ENCODE measurements around the gene ARL5C. TPM values are rescaled to one million over a fixed set of nuclear protein-coding genes. Genes with fewer than 3 reads are reported as not detected.
A peak's percentile ranks its signal among the peaks of the same experiment; 100 is the strongest.

The ARL5C gene
- polyA plus RNA-seq, 6 donors from 2014 or later = not detected

DNA sequence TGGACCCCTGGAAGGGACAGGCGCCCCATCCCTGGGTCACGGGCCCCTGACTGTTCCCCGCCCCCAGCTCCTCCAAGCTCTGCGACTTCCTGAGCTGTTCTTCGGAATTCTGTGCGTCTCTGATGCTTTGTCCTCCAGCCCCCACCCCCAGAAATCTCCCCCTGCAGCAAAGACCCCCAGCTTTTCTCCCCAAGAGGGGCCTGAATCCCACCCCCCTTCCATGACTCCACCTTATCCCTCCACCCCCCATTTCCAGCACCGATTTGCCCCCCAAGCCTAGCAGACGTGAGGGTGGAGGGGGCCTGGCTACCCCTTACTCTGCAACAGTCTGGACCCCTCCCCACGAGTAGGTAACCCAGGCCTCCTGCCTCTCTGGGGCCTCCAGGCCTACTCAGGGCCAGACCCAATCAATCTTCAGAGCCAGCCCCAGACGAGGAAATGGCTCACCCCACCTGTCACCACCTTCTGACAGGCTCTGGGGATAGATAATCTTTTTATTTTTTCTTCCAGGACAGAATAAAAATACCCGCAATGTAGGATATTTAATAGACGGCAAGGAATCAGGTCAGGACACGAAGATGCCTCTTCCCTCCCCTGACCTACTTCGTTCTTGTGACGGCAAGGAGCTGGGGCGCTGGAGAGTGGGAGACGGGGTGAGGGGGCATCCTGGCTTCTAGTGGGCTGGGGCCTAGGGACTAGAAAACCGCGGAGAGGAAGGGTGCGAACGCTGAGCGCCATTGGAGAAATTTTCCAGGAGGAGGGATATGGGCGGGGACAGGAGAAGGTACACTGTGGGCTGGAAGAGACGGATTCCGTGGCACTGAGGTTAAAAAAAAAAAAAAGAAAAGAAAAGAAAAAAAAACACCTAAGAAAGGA lies 13.8 kb downstream of the ARL5C start:
- Mint-ChIP-seq H3K4me1 (peaks cover 28 to 35% (median 30%) of the 10 kb centered on the region in 3 donors), H3K27me3 (peaks cover 40 to 50% (median 43%) of the 10 kb centered on the region in 3 donors), H3K36me3 (peaks cover 5 to 13% of the 10 kb centered on the region in 2 donors), H3K27ac (peak overlapping the region in 5 of 6 donors; percentile 73 to 100 (median 100)), H3K4me3 (peak overlapping the region; percentile 63 to 100 (median 98)), H3K9me3 (peaks cover 0 to 16% (median 0%) of the 10 kb centered on the region in 7 donors)
- ATAC-seq (ENCODE audit: low read depth in 2 of 2) (no peak), DNase-seq (no peak)

DNA sequence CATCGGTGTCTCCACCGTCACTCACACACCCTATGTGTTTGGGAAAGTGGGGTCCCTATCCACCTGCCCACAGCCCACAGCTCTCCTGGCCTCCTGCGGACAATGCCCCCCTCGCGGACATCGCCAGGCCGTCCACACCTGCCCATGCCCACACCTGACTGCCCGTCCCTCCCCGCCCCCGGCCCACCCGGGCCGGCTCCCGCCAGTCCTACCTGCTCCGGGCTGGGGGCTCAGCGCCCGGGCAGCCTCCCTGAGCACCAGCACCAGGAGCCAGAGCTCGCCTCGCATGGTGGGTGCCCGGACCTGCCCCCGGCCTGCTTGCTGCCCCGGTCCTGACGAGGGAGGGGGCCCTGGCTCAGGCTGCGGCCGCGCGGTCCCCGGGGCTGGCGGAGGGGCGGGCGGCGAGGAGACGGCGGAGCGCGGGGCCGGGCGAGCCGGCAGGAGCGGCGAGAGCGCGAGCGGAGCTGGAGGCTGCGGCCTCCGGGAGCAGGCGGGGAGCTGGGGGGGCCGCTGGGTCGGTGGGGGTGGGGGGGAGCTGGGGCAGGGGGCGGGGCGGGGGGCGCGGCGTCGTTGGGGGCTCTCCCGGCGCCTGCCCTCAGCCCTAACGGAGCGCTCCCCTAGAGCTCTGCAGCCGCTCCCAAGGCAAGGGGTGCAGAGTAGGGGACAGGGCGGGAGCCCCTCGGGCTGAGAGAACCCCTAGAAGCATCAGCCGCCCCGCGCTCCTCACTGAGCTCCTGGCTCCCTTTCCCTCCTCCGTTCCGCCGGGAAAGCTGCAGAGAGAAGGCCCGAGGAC lies 14.6 kb downstream of the ARL5C start, which contains the start of gene PLXDC1:
Gene PLXDC1, minus strand, starts transcription at position 488 of the 793 bp plus-strand sequence. Its CDS starts 200 bp downstream, at position 288.
- DNase-seq = peak; percentile 18
- Mint-ChIP-seq H3K27ac (peak within 1 kb of the TSS in 3 of 6 donors; percentile 100), H3K9me3 (peaks cover 0 to 16% (median 0%) of the 10 kb centered on the region in 7 donors), H3K36me3 (peaks cover 5 to 13% of the 10 kb centered on the region in 2 donors), H3K4me3 (peak within 1 kb of the TSS; percentile 80 to 100 (median 98)), H3K27me3 (peaks cover 41 to 52% (median 43%) of the 10 kb centered on the region in 3 donors), H3K4me1 (peaks cover 28 to 35% (median 30%) of the 10 kb centered on the region in 3 donors)
- ATAC-seq (ENCODE audit: low read depth in 2 of 2) = no peak

DNA sequence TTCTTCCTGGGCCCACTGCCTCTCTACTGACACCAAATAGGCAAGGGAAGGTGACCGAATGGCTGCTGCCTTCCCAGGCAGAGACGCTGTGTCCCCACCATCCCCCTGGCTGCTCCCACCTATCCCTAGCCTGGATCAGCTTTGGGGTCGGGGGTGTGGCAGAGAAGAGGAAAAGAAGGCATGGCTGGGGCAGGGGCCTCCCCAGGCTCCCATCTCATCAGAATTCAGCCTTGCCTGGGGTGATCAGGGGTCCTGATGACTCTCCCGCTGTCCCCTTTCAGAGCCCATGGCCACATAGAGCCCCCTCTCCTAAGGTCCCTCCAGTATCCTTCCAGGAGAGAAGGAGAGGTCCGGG lies 15.2 kb downstream of the ARL5C start:
- H3K27me3 Mint-ChIP-seq = peaks cover 43 to 52% (median 43%) of the 10 kb centered on the region in 3 donors

GRCh38 chr17:39150104-39150634 lies 15.8 kb downstream of the ARL5C start:
- DNase-seq = no peak
- peaks cover 48 to 52% (median 49%) of the 10 kb centered on the region in 3 donors for H3K27me3 Mint-ChIP-seq
- H3K4me3 Mint-ChIP-seq = peak overlapping the region in 7 of 8 donors; percentile 16 to 98 (median 52)
- peaks cover 0 to 16% (median 0%) of the 10 kb centered on the region in 7 donors for H3K9me3 Mint-ChIP-seq
- H3K4me1 Mint-ChIP-seq = peaks cover 28 to 35% (median 30%) of the 10 kb centered on the region in 3 donors
- H3K36me3 Mint-ChIP-seq = peaks cover 5 to 13% of the 10 kb centered on the region in 2 donors
- H3K27ac Mint-ChIP-seq = no peak overlapping the region
- ATAC-seq (ENCODE audit: low read depth in 2 of 2) = no peak

More for the DNA sequence above, 15.2 kb downstream of the ARL5C start:
- Mint-ChIP-seq H3K4me3 (peak overlapping the region; percentile 16 to 98 (median 80)), H3K27ac (no peak overlapping the region), H3K36me3 (peaks cover 5 to 13% of the 10 kb centered on the region in 2 donors), H3K4me1 (peaks cover 28 to 35% (median 30%) of the 10 kb centered on the region in 3 donors), H3K9me3 (peaks cover 0 to 16% (median 0%) of the 10 kb centered on the region in 7 donors)
- ATAC-seq (ENCODE audit: low read depth in 2 of 2) (no peak), DNase-seq (no peak)

DNA sequence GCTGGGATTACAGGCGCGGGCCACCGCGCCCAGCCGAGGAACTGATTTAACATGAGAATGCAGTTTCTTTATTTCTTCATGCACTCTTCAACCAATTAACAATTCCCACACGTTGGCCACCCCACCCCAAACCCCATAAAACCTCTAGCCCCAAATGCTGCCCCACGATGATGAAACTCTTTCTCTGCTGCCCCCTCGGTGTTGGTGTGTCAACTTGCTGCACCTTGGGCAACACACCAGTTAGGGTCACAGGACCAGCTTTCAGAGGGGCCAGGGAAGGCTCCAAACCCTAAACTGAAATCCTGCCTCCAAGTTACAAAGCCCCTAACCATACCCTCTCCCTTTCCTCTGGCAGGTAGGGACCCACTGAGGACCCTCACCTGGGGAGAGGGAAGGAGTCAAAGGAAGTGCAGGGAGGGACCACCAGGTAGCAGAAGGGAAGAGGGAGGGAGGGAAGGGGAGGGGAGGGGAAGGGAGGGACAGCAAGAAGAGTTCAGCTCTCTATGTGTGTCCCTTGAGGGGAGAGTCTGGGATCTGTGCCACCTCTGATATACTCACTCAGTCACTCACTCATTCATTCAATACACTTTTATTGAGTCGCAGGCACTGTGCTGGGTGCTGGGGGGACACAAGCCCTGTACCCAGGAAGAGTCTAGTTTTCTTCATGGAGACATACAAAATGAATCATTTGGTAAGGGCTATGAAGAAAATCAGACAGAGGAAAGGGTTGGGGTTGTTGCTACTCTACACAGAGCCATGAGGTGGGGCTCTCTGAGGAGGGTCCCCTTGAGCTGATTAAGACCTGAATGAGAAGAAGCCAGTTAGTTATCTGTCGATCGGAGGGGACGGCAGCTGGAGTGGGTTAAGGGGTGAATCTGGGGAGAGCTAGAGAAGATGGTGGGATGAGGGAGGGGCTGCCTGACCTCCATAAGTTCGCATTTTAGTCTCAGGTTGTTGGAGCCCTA lies 18.5 kb downstream of the ARL5C start:
- Mint-ChIP-seq H3K27ac (no peak overlapping the region), H3K36me3 (no peaks in the 10 kb centered on the region), H3K9me3 (no peaks in the 10 kb centered on the region), H3K4me1 (peaks cover 8 to 14% (median 9%) of the 10 kb centered on the region in 3 donors), H3K4me3 (no peak overlapping the region), H3K27me3 (peaks cover 30 to 53% (median 41%) of the 10 kb centered on the region in 3 donors)
- DNase-seq (no peak), ATAC-seq (ENCODE audit: low read depth in 2 of 2) (no peak)

DNA sequence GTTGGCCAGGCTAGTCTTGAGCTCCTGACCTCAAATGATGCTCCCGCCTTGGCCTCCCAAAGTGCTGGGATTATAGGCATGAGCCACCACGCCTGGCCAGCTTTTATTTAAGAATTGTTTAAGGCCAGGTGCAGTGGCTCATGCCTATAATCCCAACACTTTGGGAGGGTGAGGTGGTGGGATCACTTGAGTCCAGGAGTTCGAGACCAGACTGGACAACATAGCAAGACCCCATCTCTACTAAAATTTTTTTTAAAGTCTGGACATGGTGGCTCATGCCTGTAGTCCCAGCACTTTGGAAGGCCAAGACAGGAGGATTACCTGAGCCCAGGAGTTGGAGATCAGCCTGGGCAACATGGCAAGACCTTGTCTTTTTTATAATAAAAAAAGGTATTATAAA lies 19.7 kb downstream of the ARL5C start:
- Mint-ChIP-seq H3K4me3 (no peak overlapping the region), H3K36me3 (no peaks in the 10 kb centered on the region), H3K27ac (no peak overlapping the region), H3K27me3 (peaks cover 30 to 46% (median 34%) of the 10 kb centered on the region in 3 donors), H3K4me1 (peaks cover 0 to 5% (median 0%) of the 10 kb centered on the region in 3 donors), H3K9me3 (peaks cover 0 to 8% (median 2%) of the 10 kb centered on the region in 7 donors)
- DNase-seq = no peak
- ATAC-seq (ENCODE audit: low read depth in 2 of 2) = no peak

DNA sequence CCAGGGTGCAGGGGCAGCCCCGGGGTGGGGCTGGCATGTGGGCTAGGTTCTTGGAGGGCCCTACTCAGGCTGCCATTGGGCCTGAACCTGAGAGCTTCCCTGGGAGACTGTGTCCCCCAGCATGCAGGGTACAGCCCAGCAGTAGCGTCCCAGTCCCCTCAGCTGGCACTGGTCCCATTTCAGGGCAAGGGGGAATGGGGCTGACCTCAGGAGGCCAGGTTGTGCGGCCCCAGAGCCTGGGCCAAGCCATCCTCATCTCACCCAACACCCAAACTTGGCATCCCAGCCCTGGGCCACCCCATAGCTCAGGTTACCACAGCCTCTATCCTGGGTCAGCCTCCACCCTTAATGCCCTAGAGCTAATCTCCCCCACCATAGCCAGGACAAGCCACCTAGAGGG lies 20.8 kb downstream of the ARL5C start:
- no peak overlapping the region for H3K4me3 Mint-ChIP-seq
- no peaks in the 10 kb centered on the region for H3K36me3 Mint-ChIP-seq
- H3K9me3 Mint-ChIP-seq = peaks cover 0 to 8% (median 2%) of the 10 kb centered on the region in 7 donors
- peaks cover 25 to 38% (median 25%) of the 10 kb centered on the region in 3 donors for H3K27me3 Mint-ChIP-seq
- no peaks in the 10 kb centered on the region for H3K4me1 Mint-ChIP-seq
- ATAC-seq (ENCODE audit: low read depth in 2 of 2) (no peak), DNase-seq (no peak)
- no peak overlapping the region for H3K27ac Mint-ChIP-seq

DNA sequence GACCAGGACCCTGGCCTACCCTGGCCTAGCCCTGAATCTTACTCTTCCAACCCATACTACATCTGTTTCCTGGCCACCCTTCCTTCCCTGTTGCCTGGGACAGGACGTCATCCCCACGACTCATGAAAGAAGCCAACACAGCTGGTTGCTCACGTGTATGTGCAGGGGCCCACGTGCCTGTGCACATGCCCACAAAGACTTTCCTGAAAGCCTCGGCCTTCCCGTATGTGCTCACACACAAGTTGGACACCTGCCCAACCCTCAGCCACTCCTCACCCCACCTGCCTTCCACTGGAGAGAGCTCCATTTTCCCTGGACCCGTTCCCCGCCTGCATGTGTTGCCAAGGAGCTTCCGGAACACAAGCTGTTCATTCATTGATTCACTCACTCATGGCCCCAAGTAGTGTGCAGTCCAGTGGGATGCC lies 21.5 kb downstream of the ARL5C start:
- ATAC-seq (ENCODE audit: low read depth in 2 of 2) (no peak), DNase-seq (no peak)
- Mint-ChIP-seq H3K36me3 (no peaks in the 10 kb centered on the region), H3K4me1 (no peaks in the 10 kb centered on the region), H3K27me3 (peaks cover 18 to 30% (median 18%) of the 10 kb centered on the region in 3 donors), H3K27ac (no peak overlapping the region), H3K9me3 (peaks cover 0 to 8% (median 2%) of the 10 kb centered on the region in 7 donors), H3K4me3 (no peak overlapping the region)

GRCh38 chr17:39143552-39144093 lies 22.3 kb downstream of the ARL5C start:
- DNase-seq (no peak), ATAC-seq (ENCODE audit: low read depth in 2 of 2) (no peak)
- Mint-ChIP-seq H3K4me3 (peak overlapping the region in 1 of 8 donors; percentile 53), H3K9me3 (peaks cover 0 to 8% (median 2%) of the 10 kb centered on the region in 7 donors), H3K27ac (no peak overlapping the region), H3K27me3 (peaks cover 10 to 23% (median 11%) of the 10 kb centered on the region in 3 donors), H3K36me3 (no peaks in the 10 kb centered on the region), H3K4me1 (no peaks in the 10 kb centered on the region)

- no peak for DNase-seq
- H3K27ac Mint-ChIP-seq = peak overlapping the region in 1 of 6 donors; percentile 12
- no peaks in the 10 kb centered on the region for H3K36me3 Mint-ChIP-seq
- H3K4me3 Mint-ChIP-seq = no peak overlapping the region
- H3K9me3 Mint-ChIP-seq = peaks cover 0 to 8% (median 2%) of the 10 kb centered on the region in 7 donors
- H3K4me1 Mint-ChIP-seq = no peaks in the 10 kb centered on the region
- peaks cover 1 to 12% (median 6%) of the 10 kb centered on the region in 3 donors for H3K27me3 Mint-ChIP-seq
- no peak for ATAC-seq (ENCODE audit: low read depth in 2 of 2)
These were observed 23.9 kb downstream of the ARL5C start for GRCh38 chr17:39141915-39142664.

GRCh38 chr17:39141294-39141693 lies 24.7 kb downstream of the ARL5C start:
- no peak overlapping the region for H3K27ac Mint-ChIP-seq
- H3K4me1 Mint-ChIP-seq = no peaks in the 10 kb centered on the region
- no peak for ATAC-seq (ENCODE audit: low read depth in 2 of 2)
- DNase-seq = no peak
- H3K9me3 Mint-ChIP-seq = peaks cover 0 to 8% (median 2%) of the 10 kb centered on the region in 7 donors
- H3K27me3 Mint-ChIP-seq = peaks cover 0 to 11% (median 6%) of the 10 kb centered on the region in 3 donors
- H3K4me3 Mint-ChIP-seq = no peak overlapping the region
- H3K36me3 Mint-ChIP-seq = no peaks in the 10 kb centered on the region

Measured in naive B cell (primary cell).